GM18517 (cell line): ENCODE measurements around the gene HRH3.

Source experiments
- ATAC-seq: cut with Tn5 transposase; IDR thresholded peaks from one replicate; pipeline ENCODE4 v1.9.1; 2021; ENCODE audit warnings: mild to moderate bottlenecking, moderate library complexity; ENCODE audit not compliant: unreplicated experiment

The HRH3 gene

DNA sequence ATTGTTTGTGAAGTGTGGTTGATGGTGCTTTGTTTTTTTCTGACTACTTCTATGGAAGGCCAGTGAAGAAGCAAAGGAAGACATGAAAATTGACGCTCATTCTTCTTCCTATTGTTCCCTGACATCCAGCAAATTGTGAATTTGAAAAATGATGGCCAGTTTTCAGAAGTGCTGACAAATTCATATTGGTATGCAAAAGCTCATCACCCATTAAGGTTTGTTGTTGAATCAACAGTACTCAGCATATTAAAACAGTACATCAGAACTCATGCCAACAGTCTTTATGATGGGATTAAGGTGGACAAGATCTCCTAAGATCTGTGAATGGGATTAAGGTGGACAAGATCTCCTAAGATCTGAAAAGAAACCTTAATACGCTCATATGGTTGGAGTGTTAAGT lies 38.3 kb downstream of the HRH3 start:
- no peak for ATAC-seq

GRCh38 chr20:62179162-62179504 lies 40.9 kb downstream of the HRH3 start:
- no peak for ATAC-seq

GRCh38 chr20:62178316-62179161 lies 41.5 kb downstream of the HRH3 start:
- no peak for ATAC-seq

- no peak for ATAC-seq
Measured at GRCh38 chr20:62177307-62177706, 42.8 kb downstream of the HRH3 start.

DNA sequence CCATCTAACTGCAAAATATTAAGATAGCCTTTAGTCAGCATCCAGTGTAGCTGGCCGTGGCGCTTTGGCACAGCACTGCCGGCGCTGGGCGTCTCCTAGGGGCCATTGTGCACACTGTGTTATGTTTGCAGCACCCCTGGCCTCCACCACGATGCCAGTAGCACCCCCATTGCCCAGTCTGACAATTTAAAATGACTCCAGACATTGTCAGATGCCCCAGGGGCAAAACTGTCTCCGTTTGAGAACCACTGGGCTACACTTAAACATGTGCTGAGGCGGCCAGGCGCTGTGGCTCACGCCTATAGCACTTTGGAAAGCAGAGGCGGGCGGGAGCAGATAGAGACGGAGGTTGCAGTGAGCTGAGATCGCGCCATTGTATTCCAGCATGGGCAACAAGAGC lies 43.2 kb downstream of the HRH3 start:
- no peak for ATAC-seq

- ATAC-seq = no peak
Measured at GRCh38 chr20:62175711-62176110, 44.4 kb downstream of the HRH3 start.

DNA sequence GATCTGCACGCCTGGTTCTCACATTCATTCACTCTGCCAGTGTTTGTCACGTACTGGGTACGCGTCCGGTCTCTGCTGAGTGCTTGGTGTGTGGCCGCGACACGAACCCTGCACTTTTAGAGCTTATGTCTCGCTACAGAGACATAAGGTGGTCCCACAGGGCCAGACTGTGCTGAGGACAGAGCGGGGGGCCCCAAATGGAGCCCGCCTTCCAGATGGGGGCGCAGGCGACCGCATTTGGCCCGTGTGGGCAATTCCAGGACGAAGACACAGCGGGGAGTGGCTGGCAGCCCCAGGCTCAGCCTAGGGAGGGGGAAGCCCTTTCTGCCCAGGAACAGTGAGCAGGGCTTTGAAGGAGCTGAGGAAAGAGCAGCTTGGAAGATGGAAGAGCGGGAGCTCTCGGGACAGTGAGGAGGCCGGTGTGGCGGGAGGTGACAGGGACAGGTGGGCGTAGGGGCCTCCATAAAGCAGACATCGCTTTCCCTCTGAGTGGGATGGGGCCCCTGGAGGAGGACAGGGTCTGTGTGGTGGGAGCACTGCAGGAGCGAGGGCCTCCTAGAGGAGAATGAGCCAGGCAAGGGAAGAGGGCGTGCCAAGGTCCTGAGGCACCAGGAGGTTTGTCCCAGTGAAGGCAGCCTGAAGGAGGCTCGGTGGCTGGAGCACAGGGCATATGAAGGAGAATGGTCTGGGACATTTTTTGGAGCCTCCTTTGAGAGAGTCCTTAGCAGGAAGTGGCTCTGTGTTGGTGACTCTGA lies 45.0 kb downstream of the HRH3 start:
- no peak for ATAC-seq

DNA sequence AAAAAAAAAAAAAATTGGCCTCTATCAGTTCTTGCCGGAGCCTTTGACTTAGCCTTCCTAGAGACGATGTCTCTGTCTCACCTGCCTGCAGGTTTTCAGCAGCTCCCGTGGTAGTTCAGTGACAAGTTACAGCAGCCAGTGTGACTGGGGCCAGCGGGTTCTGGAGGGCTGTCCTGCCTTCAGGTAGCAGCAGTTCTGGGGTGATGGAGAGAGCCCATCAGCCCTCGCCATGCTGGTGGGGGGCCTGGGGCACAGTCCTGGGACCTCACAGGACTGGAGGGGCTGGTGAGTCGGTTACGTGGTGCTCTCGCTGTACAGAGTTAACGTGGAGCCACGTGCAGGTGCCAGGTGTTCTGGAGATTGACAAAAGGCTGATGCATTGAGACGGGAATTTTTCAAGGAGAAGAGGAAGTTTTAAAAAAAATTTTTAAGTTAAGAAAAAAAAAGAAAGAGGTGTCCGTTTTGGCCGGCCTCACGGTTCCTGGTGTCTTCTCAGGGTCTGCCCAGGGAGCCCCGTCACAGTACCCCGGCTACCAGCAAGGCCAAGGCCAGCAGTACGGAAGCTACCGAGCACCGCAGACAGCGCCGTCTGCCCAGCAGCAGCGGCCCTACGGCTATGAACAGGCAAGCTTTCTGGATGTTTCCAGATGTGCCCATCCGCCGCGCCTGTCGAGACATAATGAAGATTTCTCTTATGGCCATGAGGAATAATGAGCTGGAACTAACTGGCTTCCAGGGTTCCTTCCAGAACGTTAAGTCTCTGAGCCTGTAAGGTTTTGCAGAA lies 45.9 kb downstream of the HRH3 start:
- ATAC-seq = no peak

- ATAC-seq = no peak
Measured at GRCh38 chr20:62172666-62173065, 47.4 kb downstream of the HRH3 start.

DNA sequence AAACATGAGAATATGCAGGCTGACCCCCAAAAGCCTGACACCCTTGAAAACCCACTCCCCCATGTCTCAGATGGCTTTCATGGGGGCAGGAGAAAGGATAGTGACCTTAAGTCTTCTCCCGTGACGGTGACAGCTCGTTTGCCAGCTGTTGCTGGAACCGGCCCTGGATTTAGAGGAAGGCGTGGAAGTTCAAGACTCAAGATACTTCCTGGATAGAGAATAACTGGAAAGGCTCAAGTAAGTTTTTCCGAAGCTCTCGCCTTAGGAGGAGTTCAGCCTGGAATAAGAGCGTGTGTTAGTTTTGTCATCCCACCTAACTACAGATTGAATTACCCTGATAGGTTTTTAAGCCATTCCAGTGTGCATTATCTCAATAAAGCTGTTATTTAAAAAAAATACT lies 48.8 kb downstream of the HRH3 start:
- ATAC-seq = no peak

GRCh38 chr20:62170536-62170935 lies 49.5 kb downstream of the HRH3 start:
- ATAC-seq = no peak

DNA sequence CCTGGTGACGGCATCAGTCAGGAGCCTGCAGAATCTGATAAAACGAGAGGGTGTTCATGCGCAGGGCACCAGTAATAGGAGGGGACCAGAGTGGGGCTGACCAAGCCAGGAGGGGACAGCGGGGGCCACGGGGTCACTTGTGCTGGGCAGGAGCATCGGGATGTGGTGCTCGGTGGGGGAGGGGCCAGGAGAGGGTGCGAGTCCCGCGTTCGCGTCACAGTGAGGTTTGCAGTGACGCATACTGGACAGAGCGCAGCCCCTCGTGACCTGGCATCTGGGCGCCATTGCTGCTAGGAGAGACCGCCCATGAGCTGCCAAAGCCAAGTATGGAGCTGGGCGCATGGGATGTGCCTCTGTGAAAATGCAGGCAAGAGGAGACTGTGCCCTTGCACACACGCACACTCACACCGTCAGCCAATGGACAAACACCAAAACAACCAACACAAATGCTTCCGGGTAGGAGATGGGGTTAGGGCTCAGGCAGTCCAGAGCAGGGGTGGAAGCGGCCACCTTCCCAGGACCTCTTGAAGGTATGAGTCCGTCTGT lies 51.1 kb downstream of the HRH3 start:
- ATAC-seq = no peak

DNA sequence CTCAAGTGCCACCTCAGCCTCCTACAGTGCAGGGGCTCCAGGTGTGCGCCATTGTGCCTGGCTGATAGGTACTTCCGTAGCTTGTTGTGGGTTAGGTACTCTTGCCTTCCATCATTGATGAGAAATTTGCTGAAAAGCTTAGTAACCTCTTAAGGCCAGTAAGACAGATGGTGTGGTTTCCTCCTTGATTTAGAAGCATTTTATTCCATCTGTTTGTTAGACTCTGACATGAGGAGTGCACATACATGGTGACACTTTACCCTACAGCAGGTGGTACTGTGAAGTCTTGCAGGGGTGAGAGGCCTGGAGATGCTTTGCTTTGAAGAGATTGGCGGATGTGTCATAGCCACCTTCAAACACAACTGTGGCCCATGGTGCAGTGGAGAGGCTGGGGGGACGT lies 52.0 kb downstream of the HRH3 start:
- no peak for ATAC-seq

DNA sequence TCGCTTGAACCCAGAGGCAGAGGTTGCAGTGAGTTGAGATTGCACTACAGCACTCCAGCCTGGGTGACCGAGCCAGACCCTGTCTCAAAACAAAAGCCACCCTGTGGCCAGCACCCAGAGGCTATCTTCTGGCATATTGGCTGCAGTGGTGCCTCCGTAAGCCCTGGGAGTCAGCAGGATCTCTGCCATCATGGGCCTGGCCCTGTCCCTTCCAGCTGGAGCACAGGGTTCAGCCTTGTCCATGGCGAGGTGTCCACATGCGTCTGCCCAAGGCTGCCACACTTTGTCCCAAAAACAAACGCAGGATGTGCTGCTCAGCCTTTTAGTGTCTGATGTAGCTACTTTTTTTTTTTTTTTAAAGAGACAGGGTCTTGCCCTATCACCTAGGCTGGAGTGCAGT lies 52.6 kb downstream of the HRH3 start:
- no peak for ATAC-seq

- no peak for ATAC-seq
Measured at GRCh38 chr20:62165762-62166399, 54.2 kb downstream of the HRH3 start.
